Measurements from ENCODE around the gene DENND2A.

DNA sequence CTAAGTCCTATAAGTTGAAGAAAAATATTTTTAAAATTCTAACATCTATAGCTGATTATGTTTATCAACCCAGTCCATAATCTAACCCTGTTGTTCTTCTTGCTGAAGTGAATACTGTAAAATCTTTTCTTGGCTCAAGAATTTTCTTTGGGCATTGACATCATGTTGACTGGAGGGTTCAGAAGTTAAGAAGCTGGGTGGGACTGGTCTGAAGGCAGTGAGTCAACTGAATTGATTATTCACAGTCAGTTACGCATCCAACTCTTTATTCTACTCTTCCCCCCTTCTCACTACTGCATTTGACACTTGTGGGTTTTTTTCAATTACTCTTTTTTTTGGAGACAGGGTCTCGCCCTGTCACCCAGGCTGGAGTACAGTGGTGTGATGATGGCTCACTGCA is 31.0 kb downstream of the DENND2A start:
- no peak for TF ChIP-seq POLR2A (IDR thresholded peaks at IDR 0.05; ENCODE audit: low read depth, low read length)
- TF ChIP-seq TAF1 (IDR thresholded peaks at IDR 0.05; ENCODE audit: low read depth, low read length), result no peak
- TF ChIP-seq POLR2AphosphoS5 (IDR thresholded peaks at IDR 0.05; ENCODE audit: low read depth, low read length), result no peak
- TF ChIP-seq SPI1 (IDR thresholded peaks at IDR 0.05; ENCODE audit: low read depth, low read length), result no peak
